GM12873 (cell line): Measurements from ENCODE around the gene KXD1.

Source experiments
- CTCF ChIP-seq: IDR thresholded peaks from 2 replicates; pipeline ENCODE4 v1.5.1; 2012; ENCODE audit warnings: low read depth, mild to moderate bottlenecking, moderate library complexity, low read length, control low read depth; ENCODE audit not compliant: insufficient read depth; ENCODE audit errors: missing control alignments

KXD1 gene

GRCh38 chr19:18611327-18612050 lies 53.8 kb downstream of the KXD1 start:
- no peak for TF ChIP-seq CTCF

- TF ChIP-seq CTCF = no peak
Observed at GRCh38 chr19:18612051-18612771, 54.5 kb downstream of the KXD1 start.

GRCh38 chr19:18612772-18613588 lies 55.3 kb downstream of the KXD1 start, which contains the start of gene TMEM59L:
TMEM59L (plus strand) TSS chr19:18612870; CDS start chr19:18612959, 89 bp downstream.
- TF ChIP-seq CTCF = no peak

GRCh38 chr19:18613589-18614234 lies 56.0 kb downstream of the KXD1 start:
- TF ChIP-seq CTCF = no peak

- TF ChIP-seq CTCF = no peak
Observed at GRCh38 chr19:18616023-18616422, 58.4 kb downstream of the KXD1 start.

- no peak for TF ChIP-seq CTCF
Observed at GRCh38 chr19:18617562-18617961, 59.9 kb downstream of the KXD1 start.

GRCh38 chr19:18618236-18618635 lies 60.6 kb downstream of the KXD1 start:
- no peak for TF ChIP-seq CTCF
